Neuronal stem cell (in vitro differentiated cells): ENCODE data around the gene GPR156.
"Not testable (repeated sequence)": the region's sequence is repeated elsewhere in the genome, so short reads cannot be mapped to it uniquely, and the experiment has no call there.

Experiments
- DNase-seq: peaks from one replicate; pipeline ENCODE4 v3.0.0-alpha.2; 2013; ENCODE audit warnings: low spot score
- H2AFZ ChIP-seq: one replicate; pipeline ENCODE4 v1.6.1; 2013; ENCODE audit warnings: mild to moderate bottlenecking, low read length, inconsistent platforms
- H2AK5ac ChIP-seq: 2 replicates; pipeline ENCODE4 v1.6.1; 2013; ENCODE audit warnings: low read depth, mild to moderate bottlenecking, inconsistent platforms, low read length, moderate library complexity, mixed read lengths
- H2BK120ac ChIP-seq: 2 replicates; pipeline ENCODE4 v1.6.1; 2013; ENCODE audit warnings: low read depth, mild to moderate bottlenecking, inconsistent platforms, low read length, moderate library complexity, mixed read lengths
- H2BK12ac ChIP-seq: one replicate; pipeline ENCODE4 v1.6.1; 2013; ENCODE audit warnings: low read length, inconsistent platforms
- H2BK15ac ChIP-seq: 2 replicates; pipeline ENCODE4 v1.6.1; 2013; ENCODE audit warnings: mild to moderate bottlenecking, low read length, inconsistent platforms, mixed read lengths
- H2BK5ac ChIP-seq: one replicate; pipeline ENCODE4 v1.6.1; 2013; ENCODE audit warnings: inconsistent platforms, mild to moderate bottlenecking, low read length, moderate library complexity
- H3K14ac ChIP-seq: one replicate; pipeline ENCODE4 v1.6.1; 2013; ENCODE audit warnings: low read length, inconsistent platforms
- H3K18ac ChIP-seq: 2 replicates; pipeline ENCODE4 v1.6.1; 2013; ENCODE audit warnings: low read length, inconsistent platforms
- H3K23ac ChIP-seq: 2 replicates; pipeline ENCODE4 v1.6.1; 2013; ENCODE audit warnings: low read depth, mild to moderate bottlenecking, mixed read lengths, low read length, inconsistent platforms; ENCODE audit not compliant: poor library complexity
- H3K27ac ChIP-seq: replicated peaks from 3 replicates; pipeline ENCODE4 v1.5.1; 2013; ENCODE audit warnings: low read length, inconsistent platforms
- H3K27me3 ChIP-seq, 3 experiments: 2 replicates each; pipeline ENCODE4 v1.6.1; 2013; ENCODE audit warnings: low read length in 3 of 3, mild to moderate bottlenecking in 2 of 3, inconsistent platforms in 1 of 3, low read depth in 1 of 3, mixed read lengths in 1 of 3, moderate library complexity in 1 of 3; ENCODE audit not compliant: control insufficient read depth in 3 of 3, insufficient read depth in 3 of 3
- H3K36me3 ChIP-seq, 2 donors: replicated peaks in 1 of 2; 2 replicates each; pipeline ENCODE4 v1.6.1; 2013; ENCODE audit warnings: low read length in 2 of 2; ENCODE audit not compliant: control insufficient read depth in 2 of 2, insufficient read depth in 2 of 2
- H3K4ac ChIP-seq: 2 replicates; pipeline ENCODE4 v1.6.1; 2013; ENCODE audit warnings: inconsistent platforms, mild to moderate bottlenecking, low read length, moderate library complexity
- H3K4me1 ChIP-seq, 2 donors: 1 replicate in 1 of 2; 2 replicates in 1 of 2; pipeline ENCODE4 v1.6.1; 2013; ENCODE audit warnings: low read length in 2 of 2, low read depth in 1 of 2; ENCODE audit not compliant: control insufficient read depth in 2 of 2, insufficient read depth in 1 of 2
- H3K4me2 ChIP-seq: one replicate; pipeline ENCODE4 v1.6.1; 2013; ENCODE audit warnings: mild to moderate bottlenecking, low read length, inconsistent platforms; ENCODE audit not compliant: insufficient read depth, poor library complexity, severe bottlenecking
- H3K4me3 ChIP-seq, 2 donors: 2 replicates each; pipeline ENCODE4 v1.5.1; 2013; ENCODE audit warnings: low read length in 2 of 2, mild to moderate bottlenecking in 2 of 2, inconsistent platforms in 1 of 2, moderate library complexity in 1 of 2
- H3K79me1 ChIP-seq: one replicate; pipeline ENCODE4 v1.6.1; 2013; ENCODE audit warnings: low read depth, mild to moderate bottlenecking, inconsistent platforms, low read length, moderate library complexity
- H3K9ac ChIP-seq: one replicate; pipeline ENCODE4 v1.6.1; 2013; ENCODE audit warnings: mild to moderate bottlenecking, low read depth, low read length, inconsistent platforms; ENCODE audit not compliant: poor library complexity
- H3K9me3 ChIP-seq, 2 donors: replicated peaks in 1 of 2; 2 replicates each; pipeline versions ENCODE3 to v1.6.1; 2013; ENCODE audit warnings: low read length in 2 of 2, mild to moderate bottlenecking in 2 of 2, inconsistent platforms in 1 of 2, low read depth in 1 of 2, mixed read lengths in 1 of 2, moderate library complexity in 1 of 2; ENCODE audit not compliant: control insufficient read depth in 2 of 2, insufficient read depth in 1 of 2
- H4K8ac ChIP-seq: one replicate; pipeline ENCODE4 v1.6.1; 2013; ENCODE audit warnings: low read depth, mild to moderate bottlenecking, inconsistent platforms, low read length, moderate library complexity
- H4K91ac ChIP-seq: one replicate; pipeline ENCODE4 v1.6.1; 2013; ENCODE audit warnings: low read length, low read depth, mild to moderate bottlenecking, inconsistent platforms; ENCODE audit not compliant: poor library complexity
- WGBS, 2 donors: extraction: QIAGEN DNeasy Blood & Tissue Kit; methylation state at CpG; one replicate each; pipeline ENCODE4 v1.1.7; 2013; ENCODE audit warnings: missing lambda C conversion rate in 2 of 2, mixed read lengths in 1 of 2; ENCODE audit not compliant: insufficient read length in 2 of 2, insufficient replicate concordance in 1 of 2; ENCODE audit errors: extremely low coverage in 2 of 2; 5-methylcytosine and 5-hydroxymethylcytosine counted together

GPR156 gene

DNA sequence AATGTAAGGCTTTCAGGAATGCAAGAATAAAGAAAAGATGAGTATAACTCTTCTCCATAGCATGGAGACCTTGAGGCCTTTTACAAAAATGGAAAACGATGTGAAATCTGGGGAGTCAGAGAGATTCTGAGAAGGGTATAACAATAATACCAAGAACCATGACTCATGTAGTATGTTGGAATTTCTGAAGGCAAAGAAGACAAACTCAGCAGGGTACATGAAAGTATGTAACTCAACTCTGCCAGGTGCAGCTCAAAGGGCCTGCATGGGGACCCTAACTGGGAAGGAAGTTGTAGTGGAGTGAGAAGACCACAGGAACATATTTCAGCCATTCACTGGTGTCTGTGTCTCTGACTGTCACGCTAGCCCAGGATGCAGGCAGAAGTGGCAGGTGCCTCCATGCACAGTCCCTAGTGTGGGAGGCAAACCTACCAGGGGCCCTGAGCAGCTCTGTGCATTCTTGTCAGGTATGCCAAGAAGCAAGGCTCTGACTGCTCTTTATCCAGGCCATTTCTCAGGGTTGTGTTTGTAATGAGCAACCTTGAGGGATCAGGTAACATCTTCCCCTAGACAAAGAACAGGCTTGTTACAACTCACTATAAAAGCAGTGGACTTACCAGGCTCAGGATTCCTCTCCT, 57.2 kb downstream of the GPR156 start:
- H3K14ac ChIP-seq, result no peak overlapping the region
- DNase-seq, result no peak
- no peak overlapping the region for H3K18ac ChIP-seq
- no peak overlapping the region for H3K4me2 ChIP-seq
- H3K4me1 ChIP-seq, result peaks cover 0 to 5% of the 10 kb centered on the region in 2 donors
- no peak overlapping the region for H4K8ac ChIP-seq
- H3K9me3 ChIP-seq, result no peaks in the 10 kb centered on the region
- no CpG with 5 or more reads among the region's 2 CpGs for WGBS, 2 donors
- H3K4ac ChIP-seq, result no peak overlapping the region
- no peak overlapping the region for H2BK5ac ChIP-seq
- H2BK120ac ChIP-seq, result no peak overlapping the region
- H4K91ac ChIP-seq, result no peak overlapping the region
- H2AFZ ChIP-seq, result no peak overlapping the region
- H3K27me3 ChIP-seq, result no peaks in the 10 kb centered on the region
- H3K27ac ChIP-seq, result no peak overlapping the region
- H3K79me1 ChIP-seq, result no peaks in the 10 kb centered on the region
- no peak overlapping the region for H3K23ac ChIP-seq
- H2BK12ac ChIP-seq, result no peak overlapping the region
- H3K4me3 ChIP-seq, result no peak overlapping the region
- no peaks in the 10 kb centered on the region for H3K36me3 ChIP-seq
- no peak overlapping the region for H2BK15ac ChIP-seq
- H2AK5ac ChIP-seq, result no peak overlapping the region
- H3K9ac ChIP-seq, result no peak overlapping the region

DNA sequence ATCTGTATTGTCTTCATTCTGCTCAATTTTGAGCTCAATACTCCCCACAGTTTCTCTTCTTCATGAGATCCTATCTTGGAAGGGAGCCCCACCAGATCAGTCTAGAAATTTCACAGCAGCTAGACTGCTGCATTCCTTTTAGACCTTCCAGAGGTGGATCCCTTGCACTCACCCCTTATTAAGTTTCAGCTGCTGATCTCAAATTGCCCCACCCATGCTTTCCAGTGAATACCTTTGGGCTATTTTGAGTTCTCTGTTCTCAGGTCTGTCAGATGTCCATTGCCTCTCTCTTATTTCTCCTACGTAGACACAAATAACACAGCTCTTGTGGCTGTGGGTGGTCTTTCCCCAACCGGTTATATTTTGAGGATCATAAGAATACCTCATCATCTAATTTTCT, 60.8 kb downstream of the GPR156 start:
- Histone ChIP-seq H2AFZ (no peak overlapping the region), H3K79me1 (no peaks in the 10 kb centered on the region), H3K18ac (no peak overlapping the region), H3K4me3 (no peak overlapping the region), H3K23ac (no peak overlapping the region), H3K14ac (no peak overlapping the region), H3K36me3 (no peaks in the 10 kb centered on the region), H3K27me3 (no peaks in the 10 kb centered on the region), H3K4me2 (no peak overlapping the region), H2BK15ac (no peak overlapping the region), H3K4ac (no peak overlapping the region), H3K9me3 (no peaks in the 10 kb centered on the region), H2BK5ac (no peak overlapping the region), H3K9ac (no peak overlapping the region), H3K4me1 (peaks cover 0 to 5% of the 10 kb centered on the region in 2 donors), H4K91ac (no peak overlapping the region), H2AK5ac (no peak overlapping the region), H4K8ac (no peak overlapping the region), H2BK12ac (no peak overlapping the region), H3K27ac (no peak overlapping the region), H2BK120ac (no peak overlapping the region)
- DNase-seq, result no peak
- no CpG with 5 or more reads among the region's 2 CpGs for WGBS, 2 donors

- H3K36me3 ChIP-seq, result no peaks in the 10 kb centered on the region
- no peak overlapping the region for H2BK12ac ChIP-seq
- H3K79me1 ChIP-seq, result no peaks in the 10 kb centered on the region
- no peak overlapping the region for H2BK15ac ChIP-seq
- no peaks in the 10 kb centered on the region for H3K27me3 ChIP-seq
- no peaks in the 10 kb centered on the region for H3K9me3 ChIP-seq
- no peak overlapping the region for H3K14ac ChIP-seq
- H2BK5ac ChIP-seq, result no peak overlapping the region
- H3K9ac ChIP-seq, result no peak overlapping the region
- H2AK5ac ChIP-seq, result no peak overlapping the region
- no peak overlapping the region for H3K27ac ChIP-seq
- H3K23ac ChIP-seq, result no peak overlapping the region
- no peak overlapping the region for H4K8ac ChIP-seq
- H2AFZ ChIP-seq, result no peak overlapping the region
- no peak overlapping the region for H3K4ac ChIP-seq
- H3K4me2 ChIP-seq, result no peak overlapping the region
- no peak for DNase-seq
- no peak overlapping the region for H3K4me3 ChIP-seq
- no peak overlapping the region for H3K18ac ChIP-seq
- no peak overlapping the region for H2BK120ac ChIP-seq
- peaks cover 2 to 3% of the 10 kb centered on the region in 2 donors for H3K4me1 ChIP-seq
- H4K91ac ChIP-seq, result no peak overlapping the region
These were observed 66.0 kb downstream of the GPR156 start for GRCh38 chr3:120218981-120219380.

DNA sequence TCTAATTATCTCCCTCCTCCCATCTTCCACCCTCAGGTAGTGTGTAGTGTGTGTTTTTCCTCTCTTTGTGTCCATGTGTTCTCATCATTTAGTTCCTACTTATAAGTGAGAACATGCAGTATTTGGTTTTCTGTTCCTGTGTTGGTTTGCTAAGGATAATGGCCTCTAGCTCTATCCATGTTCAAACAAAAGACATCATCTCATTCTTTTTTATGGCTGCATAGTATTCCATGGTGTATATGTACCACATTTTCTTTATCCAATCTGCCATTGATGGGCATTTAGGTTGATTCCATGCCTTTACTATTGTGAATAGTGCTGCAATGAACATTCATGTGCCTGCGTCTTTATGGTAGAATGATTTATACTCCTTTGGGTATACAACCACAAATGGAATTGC, 68.4 kb downstream of the GPR156 start:
- not testable (repeated sequence) for H2BK5ac ChIP-seq, DNase-seq, H3K4ac ChIP-seq, H3K18ac ChIP-seq, H3K4me3 ChIP-seq, H4K91ac ChIP-seq, H2BK12ac ChIP-seq, H3K23ac ChIP-seq, H3K4me1 ChIP-seq, H4K8ac ChIP-seq, H2AK5ac ChIP-seq, H3K27me3 ChIP-seq, H2BK15ac ChIP-seq, H2AFZ ChIP-seq, H2BK120ac ChIP-seq, H3K4me2 ChIP-seq, H3K79me1 ChIP-seq, H3K9me3 ChIP-seq, H3K14ac ChIP-seq, H3K27ac ChIP-seq, H3K36me3 ChIP-seq, H3K9ac ChIP-seq
- WGBS, 2 donors, result no CpG with 5 or more reads among the region's 1 CpG
